ENCODE data around the gene DNAJB9. TPM values are rescaled to one million over a fixed set of nuclear protein-coding genes. Genes with fewer than 3 reads are reported as not detected.
A peak's percentile ranks its signal among the peaks of the same experiment; 100 is the strongest.

Gene DNAJB9
- total RNA-seq, 2 donors from 2014 or later = 26.0 to 55.8 TPM

- H3K27ac ChIP-seq = peak overlapping the region; percentile 95 to 97 (median 95)
- H3K9me3 ChIP-seq = no peaks in the 10 kb centered on the region
- no peak for DNase-seq
- peaks cover 38% of the 10 kb centered on the region for H3K4me1 ChIP-seq
- no peaks in the 10 kb centered on the region for H3K36me3 ChIP-seq (replicated peaks in 1 of 2; ENCODE audit: insufficient read depth in 1 of 2, low read depth in 2 of 2)
- intact Hi-C loops (cut with DNase I) = no loop called here
- H3K4me3 ChIP-seq = peak overlapping the region; percentile 11 to 35
- TF ChIP-seq POLR2A (IDR thresholded peaks at IDR 0.05) = no peak
- TF ChIP-seq, protein P1, sequence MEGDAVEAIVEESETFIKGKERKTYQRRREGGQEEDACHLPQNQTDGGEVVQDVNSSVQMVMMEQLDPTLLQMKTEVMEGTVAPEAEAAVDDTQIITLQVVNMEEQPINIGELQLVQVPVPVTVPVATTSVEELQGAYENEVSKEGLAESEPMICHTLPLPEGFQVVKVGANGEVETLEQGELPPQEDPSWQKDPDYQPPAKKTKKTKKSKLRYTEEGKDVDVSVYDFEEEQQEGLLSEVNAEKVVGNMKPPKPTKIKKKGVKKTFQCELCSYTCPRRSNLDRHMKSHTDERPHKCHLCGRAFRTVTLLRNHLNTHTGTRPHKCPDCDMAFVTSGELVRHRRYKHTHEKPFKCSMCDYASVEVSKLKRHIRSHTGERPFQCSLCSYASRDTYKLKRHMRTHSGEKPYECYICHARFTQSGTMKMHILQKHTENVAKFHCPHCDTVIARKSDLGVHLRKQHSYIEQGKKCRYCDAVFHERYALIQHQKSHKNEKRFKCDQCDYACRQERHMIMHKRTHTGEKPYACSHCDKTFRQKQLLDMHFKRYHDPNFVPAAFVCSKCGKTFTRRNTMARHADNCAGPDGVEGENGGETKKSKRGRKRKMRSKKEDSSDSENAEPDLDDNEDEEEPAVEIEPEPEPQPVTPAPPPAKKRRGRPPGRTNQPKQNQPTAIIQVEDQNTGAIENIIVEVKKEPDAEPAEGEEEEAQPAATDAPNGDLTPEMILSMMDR (IDR thresholded peaks at IDR 0.05) = no peak
- no peaks in the 10 kb centered on the region for H3K27me3 ChIP-seq
- 4 to 6% methylated on average over 3 of the region's 3 CpGs for WGBS, 2 donors
- ATAC-seq = no peak
Measured at GRCh38 chr7:108526768-108527017, 43.0 kb upstream of the DNAJB9 start.

- H3K27me3 ChIP-seq = no peaks in the 10 kb centered on the region
- H3K36me3 ChIP-seq (replicated peaks in 1 of 2; ENCODE audit: insufficient read depth in 1 of 2, low read depth in 2 of 2) = no peaks in the 10 kb centered on the region
- H3K4me3 ChIP-seq = no peak overlapping the region
- peaks cover 25% of the 10 kb centered on the region for H3K4me1 ChIP-seq
- TF ChIP-seq, protein P1 (IDR thresholded peaks at IDR 0.05) = no peak
- TF ChIP-seq POLR2A (IDR thresholded peaks at IDR 0.05) = no peak
- intact Hi-C loops (cut with DNase I) = no loop called here
- WGBS, 2 donors = 72 to 85% methylated on average over 6 of the region's 6 CpGs
- H3K27ac ChIP-seq = peak overlapping the region in 1 of 4 donors; percentile 95
- no peaks in the 10 kb centered on the region for H3K9me3 ChIP-seq
- ATAC-seq (no peak), DNase-seq (peak in 2 of 4 donors; percentile 16 to 57)
Measured at GRCh38 chr7:108528183-108528712, 41.4 kb upstream of the DNAJB9 start.

DNA sequence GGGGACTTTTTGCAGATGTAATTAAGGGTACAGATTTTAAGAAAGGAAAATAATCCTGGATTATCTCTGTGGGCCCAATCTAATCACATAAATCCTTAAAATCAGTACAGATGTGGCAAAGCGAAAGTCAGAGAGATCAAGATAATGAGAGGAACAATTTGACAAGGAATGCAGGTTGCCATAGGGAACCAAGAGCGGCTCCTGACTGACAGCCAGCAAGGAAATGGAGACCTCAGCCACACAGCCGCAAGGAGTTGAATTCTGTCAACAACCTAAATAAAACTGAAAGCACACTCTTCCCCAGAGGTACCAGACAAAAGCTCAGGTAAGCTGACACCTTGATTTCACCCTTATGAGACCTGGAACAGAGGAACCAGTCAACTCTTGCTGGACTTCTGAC lies 40.3 kb upstream of the DNAJB9 start:
- WGBS, 2 donors = 65 to 69% methylated on average over 3 of the region's 3 CpGs
- Histone ChIP-seq H3K27me3 (no peaks in the 10 kb centered on the region), H3K9me3 (no peaks in the 10 kb centered on the region), H3K36me3 (replicated peaks in 1 of 2; ENCODE audit: insufficient read depth in 1 of 2, low read depth in 2 of 2) (no peaks in the 10 kb centered on the region), H3K4me3 (no peak overlapping the region), H3K27ac (no peak overlapping the region), H3K4me1 (peaks cover 14% of the 10 kb centered on the region)
- DNase-seq (peak in 1 of 4 donors; percentile 12), ATAC-seq (no peak)
- TF ChIP-seq POLR2A (IDR thresholded peaks at IDR 0.05) = no peak
- TF ChIP-seq, protein P1 (IDR thresholded peaks at IDR 0.05) = no peak
- intact Hi-C loops (cut with DNase I) = no loop called here

DNA sequence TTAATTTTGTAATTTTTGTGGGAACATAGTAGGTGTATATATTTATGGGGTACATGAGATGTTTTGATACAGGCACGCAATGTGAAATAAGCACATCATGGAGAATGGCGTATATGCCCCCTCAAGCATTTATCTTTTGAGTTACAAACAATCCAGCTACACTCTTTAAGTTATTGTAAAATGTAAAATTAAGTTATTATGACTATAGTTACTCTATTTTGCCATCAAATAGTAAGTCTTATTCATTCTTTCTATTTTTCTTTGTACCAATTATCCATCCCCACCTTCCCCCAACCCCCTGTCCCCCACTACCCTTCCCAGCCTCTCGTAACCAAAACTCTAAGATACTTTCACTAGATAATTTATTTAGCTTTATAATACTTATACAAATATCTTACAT lies 36.0 kb upstream of the DNAJB9 start:
- Histone ChIP-seq H3K9me3 (no peaks in the 10 kb centered on the region), H3K4me3 (no peak overlapping the region), H3K4me1 (no peaks in the 10 kb centered on the region), H3K36me3 (replicated peaks in 1 of 2; ENCODE audit: insufficient read depth in 1 of 2, low read depth in 2 of 2) (no peaks in the 10 kb centered on the region), H3K27ac (no peak overlapping the region), H3K27me3 (no peaks in the 10 kb centered on the region)
- intact Hi-C loops (cut with DNase I) = no loop called here
- ATAC-seq (no peak), DNase-seq (no peak)
- WGBS, 2 donors = 97 to 98% methylated on average over 3 of the region's 3 CpGs
- TF ChIP-seq POLR2A (IDR thresholded peaks at IDR 0.05) = no peak
- TF ChIP-seq, protein P1 (IDR thresholded peaks at IDR 0.05) = no peak

DNA sequence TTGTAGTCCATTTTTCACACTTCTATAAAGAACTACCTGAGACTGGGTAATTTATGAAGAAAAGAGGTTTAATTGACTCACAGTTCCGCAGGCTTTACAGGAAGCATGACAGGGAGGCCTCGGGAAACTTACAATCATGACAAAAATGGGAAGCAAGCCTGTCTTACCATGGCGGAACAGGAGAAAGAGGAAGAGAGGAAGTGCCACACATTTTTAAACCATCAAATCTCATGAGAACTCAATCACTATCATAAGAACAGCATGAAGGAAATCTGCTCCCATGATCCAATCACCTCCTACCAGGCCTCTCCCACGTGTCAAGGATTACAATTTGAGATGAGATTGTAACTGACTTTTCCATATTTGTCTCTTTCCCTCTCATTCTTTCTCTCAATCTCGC lies 34.4 kb upstream of the DNAJB9 start:
- intact Hi-C loops (cut with DNase I) = no loop called here
- Histone ChIP-seq H3K4me3 (no peak overlapping the region), H3K27ac (no peak overlapping the region), H3K4me1 (no peaks in the 10 kb centered on the region), H3K27me3 (no peaks in the 10 kb centered on the region), H3K9me3 (no peaks in the 10 kb centered on the region), H3K36me3 (replicated peaks in 1 of 2; ENCODE audit: insufficient read depth in 1 of 2, low read depth in 2 of 2) (no peaks in the 10 kb centered on the region)
- WGBS, 2 donors = 63 to 86% methylated on average over 5 of the region's 5 CpGs
- ATAC-seq (no peak), DNase-seq (no peak)
- no peak for TF ChIP-seq POLR2A (IDR thresholded peaks at IDR 0.05)
- TF ChIP-seq, protein P1 (IDR thresholded peaks at IDR 0.05) = no peak

Data from body of pancreas (tissue), 4 donors.